Uterus (tissue), 2 donors: ENCODE measurements around the gene GLS.

Experiments
- POLR2A ChIP-seq, 2 donors: fragments of 450-650 bp; IDR thresholded peaks; one replicate each; pipeline ENCODE4 v1.6.1; 2016; ENCODE audit warnings: antibody characterized with exemption in 2 of 2, mild to moderate bottlenecking in 1 of 2, moderate library complexity in 1 of 2
- TF ChIP-seq, protein P1 (sequence below), 4 experiments: fragments of 200-600 bp in 2 of 4; fragments of 450-650 bp in 2 of 4; sonication (generic) in 2 of 4; IDR thresholded peaks; one replicate each; pipeline ENCODE4 v1.5.1; 2016 to 2019; ENCODE audit warnings: antibody characterized with exemption in 4 of 4, mild to moderate bottlenecking in 2 of 4, moderate library complexity in 1 of 4

GRCh38 chr2:190859347-190860297 lies 21.0 kb upstream of the GLS start:
- TF ChIP-seq, protein P1, sequence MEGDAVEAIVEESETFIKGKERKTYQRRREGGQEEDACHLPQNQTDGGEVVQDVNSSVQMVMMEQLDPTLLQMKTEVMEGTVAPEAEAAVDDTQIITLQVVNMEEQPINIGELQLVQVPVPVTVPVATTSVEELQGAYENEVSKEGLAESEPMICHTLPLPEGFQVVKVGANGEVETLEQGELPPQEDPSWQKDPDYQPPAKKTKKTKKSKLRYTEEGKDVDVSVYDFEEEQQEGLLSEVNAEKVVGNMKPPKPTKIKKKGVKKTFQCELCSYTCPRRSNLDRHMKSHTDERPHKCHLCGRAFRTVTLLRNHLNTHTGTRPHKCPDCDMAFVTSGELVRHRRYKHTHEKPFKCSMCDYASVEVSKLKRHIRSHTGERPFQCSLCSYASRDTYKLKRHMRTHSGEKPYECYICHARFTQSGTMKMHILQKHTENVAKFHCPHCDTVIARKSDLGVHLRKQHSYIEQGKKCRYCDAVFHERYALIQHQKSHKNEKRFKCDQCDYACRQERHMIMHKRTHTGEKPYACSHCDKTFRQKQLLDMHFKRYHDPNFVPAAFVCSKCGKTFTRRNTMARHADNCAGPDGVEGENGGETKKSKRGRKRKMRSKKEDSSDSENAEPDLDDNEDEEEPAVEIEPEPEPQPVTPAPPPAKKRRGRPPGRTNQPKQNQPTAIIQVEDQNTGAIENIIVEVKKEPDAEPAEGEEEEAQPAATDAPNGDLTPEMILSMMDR (IDR thresholded peaks at IDR 0.05): no peak
- TF ChIP-seq POLR2A (IDR thresholded peaks at IDR 0.05): no peak
